ENCODE results near the gene UIMC1. TPM values are rescaled to one million over a fixed set of nuclear protein-coding genes. Genes with fewer than 3 reads are reported as not detected.

UIMC1 gene
- total and polyA plus RNA-seq, 2 of the 13 experiments (the other 11 are each of a cell fraction or from before 2014, with no cell fraction given), result 18.9 to 32.7 TPM

DNA sequence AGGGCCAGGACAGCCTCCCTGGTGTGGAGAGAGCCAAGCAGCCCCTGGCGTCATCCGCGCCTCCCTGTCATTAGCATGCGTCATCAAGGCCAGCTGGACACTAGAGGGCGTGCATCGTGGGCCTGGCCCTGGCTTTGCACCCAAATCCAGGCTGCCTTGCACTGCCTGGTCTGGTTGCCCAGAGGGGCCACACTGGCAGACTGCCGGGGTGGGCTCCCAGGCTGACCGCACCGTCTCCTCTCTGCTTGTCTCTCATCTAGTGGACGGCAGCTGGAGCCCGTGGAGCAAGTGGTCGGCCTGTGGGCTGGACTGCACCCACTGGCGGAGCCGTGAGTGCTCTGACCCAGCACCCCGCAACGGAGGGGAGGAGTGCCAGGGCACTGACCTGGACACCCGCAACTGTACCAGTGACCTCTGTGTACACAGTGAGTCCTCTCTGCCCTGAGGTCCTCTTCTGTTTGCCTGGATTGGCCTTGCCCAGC, 136.4 kb downstream of the UIMC1 start (continued):
- TF ChIP-seq PRPF4 (IDR thresholded peaks at IDR 0.05; ENCODE audit: low read depth, low read length, poor library complexity, severe bottlenecking) (no peak), U2AF2 (IDR thresholded peaks at IDR 0.05; ENCODE audit: low read depth, low read length) (no peak), HOXA3 (CRISPR knock-in tag; IDR thresholded peaks at IDR 0.05) (peak; percentile 70), ZNF331 (CRISPR knock-in tag; IDR thresholded peaks at IDR 0.05) (no peak), SMYD3 (CRISPR knock-in tag; IDR thresholded peaks at IDR 0.05) (no peak), XRCC5 (optimal IDR thresholded peaks at IDR 0.05; ENCODE audit: low read length) (peak; percentile 74), ZC3H13 (CRISPR knock-in tag; IDR thresholded peaks at IDR 0.05) (no peak), TRIM22 (IDR thresholded peaks at IDR 0.05) (no peak), HINFP (CRISPR knock-in tag; IDR thresholded peaks at IDR 0.05; ENCODE audit: low read depth) (no peak), JUNB (CRISPR knock-in tag; IDR thresholded peaks at IDR 0.05; ENCODE audit: borderline replicate concordance) (no peak), ZNF605 (CRISPR knock-in tag; IDR thresholded peaks at IDR 0.05) (no peak), RORA (CRISPR knock-in tag; IDR thresholded peaks at IDR 0.05) (no peak), SIN3B (IDR thresholded peaks at IDR 0.05; ENCODE audit: low read length) (no peak)
- TF ChIP-seq, protein P1, sequence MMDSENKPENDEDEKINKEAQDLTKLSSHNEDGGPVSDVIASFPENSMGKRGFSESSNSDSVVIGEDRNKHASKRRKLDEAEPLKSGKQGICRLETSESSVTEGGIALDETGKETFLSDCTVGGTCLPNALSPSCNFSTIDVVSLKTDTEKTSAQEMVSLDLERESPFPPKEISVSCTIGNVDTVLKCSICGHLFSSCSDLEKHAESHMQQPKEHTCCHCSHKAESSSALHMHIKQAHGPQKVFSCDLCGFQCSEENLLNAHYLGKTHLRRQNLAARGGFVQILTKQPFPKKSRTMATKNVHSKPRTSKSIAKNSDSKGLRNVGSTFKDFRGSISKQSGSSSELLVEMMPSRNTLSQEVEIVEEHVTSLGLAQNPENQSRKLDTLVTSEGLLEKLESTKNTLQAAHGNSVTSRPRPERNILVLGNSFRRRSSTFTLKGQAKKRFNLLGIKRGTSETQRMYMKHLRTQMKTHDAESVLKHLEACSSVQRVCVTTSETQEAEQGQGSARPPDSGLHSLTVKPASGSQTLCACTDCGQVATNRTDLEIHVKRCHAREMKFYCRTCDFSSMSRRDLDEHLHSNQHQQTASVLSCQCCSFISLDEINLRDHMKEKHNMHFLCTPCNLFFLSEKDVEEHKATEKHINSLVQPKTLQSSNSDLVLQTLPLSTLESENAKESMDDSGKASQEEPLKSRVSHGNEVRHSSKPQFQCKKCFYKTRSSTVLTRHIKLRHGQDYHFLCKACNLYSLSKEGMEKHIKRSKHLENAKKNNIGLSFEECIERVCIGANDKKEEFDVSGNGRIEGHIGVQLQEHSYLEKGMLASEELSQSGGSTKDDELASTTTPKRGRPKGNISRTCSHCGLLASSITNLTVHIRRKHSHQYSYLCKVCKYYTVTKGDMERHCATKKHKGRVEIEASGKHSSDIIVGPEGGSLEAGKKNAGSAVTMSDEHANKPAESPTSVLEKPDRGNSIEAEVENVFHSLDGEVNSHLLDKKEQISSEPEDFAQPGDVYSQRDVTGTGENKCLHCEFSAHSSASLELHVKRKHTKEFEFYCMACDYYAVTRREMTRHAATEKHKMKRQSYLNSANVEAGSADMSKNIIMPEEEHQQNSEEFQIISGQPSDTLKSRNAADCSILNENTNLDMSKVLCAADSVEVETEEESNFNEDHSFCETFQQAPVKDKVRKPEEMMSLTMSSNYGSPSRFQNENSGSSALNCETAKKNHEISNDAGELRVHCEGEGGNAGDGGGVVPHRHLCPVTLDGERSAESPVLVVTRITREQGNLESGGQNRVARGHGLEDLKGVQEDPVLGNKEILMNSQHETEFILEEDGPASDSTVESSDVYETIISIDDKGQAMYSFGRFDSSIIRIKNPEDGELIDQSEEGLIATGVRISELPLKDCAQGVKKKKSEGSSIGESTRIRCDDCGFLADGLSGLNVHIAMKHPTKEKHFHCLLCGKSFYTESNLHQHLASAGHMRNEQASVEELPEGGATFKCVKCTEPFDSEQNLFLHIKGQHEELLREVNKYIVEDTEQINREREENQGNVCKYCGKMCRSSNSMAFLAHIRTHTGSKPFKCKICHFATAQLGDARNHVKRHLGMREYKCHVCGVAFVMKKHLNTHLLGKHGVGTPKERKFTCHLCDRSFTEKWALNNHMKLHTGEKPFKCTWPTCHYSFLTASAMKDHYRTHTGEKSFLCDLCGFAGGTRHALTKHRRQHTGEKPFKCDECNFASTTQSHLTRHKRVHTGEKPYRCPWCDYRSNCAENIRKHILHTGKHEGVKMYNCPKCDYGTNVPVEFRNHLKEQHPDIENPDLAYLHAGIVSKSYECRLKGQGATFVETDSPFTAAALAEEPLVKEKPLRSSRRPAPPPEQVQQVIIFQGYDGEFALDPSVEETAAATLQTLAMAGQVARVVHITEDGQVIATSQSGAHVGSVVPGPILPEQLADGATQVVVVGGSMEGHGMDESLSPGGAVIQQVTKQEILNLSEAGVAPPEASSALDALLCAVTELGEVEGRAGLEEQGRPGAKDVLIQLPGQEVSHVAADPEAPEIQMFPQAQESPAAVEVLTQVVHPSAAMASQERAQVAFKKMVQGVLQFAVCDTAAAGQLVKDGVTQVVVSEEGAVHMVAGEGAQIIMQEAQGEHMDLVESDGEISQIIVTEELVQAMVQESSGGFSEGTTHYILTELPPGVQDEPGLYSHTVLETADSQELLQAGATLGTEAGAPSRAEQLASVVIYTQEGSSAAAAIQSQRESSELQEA (CRISPR knock-in tag; IDR thresholded peaks at IDR 0.05; ENCODE audit: not compliant biosample characterization), result no peak
- TF ChIP-seq, protein P2, sequence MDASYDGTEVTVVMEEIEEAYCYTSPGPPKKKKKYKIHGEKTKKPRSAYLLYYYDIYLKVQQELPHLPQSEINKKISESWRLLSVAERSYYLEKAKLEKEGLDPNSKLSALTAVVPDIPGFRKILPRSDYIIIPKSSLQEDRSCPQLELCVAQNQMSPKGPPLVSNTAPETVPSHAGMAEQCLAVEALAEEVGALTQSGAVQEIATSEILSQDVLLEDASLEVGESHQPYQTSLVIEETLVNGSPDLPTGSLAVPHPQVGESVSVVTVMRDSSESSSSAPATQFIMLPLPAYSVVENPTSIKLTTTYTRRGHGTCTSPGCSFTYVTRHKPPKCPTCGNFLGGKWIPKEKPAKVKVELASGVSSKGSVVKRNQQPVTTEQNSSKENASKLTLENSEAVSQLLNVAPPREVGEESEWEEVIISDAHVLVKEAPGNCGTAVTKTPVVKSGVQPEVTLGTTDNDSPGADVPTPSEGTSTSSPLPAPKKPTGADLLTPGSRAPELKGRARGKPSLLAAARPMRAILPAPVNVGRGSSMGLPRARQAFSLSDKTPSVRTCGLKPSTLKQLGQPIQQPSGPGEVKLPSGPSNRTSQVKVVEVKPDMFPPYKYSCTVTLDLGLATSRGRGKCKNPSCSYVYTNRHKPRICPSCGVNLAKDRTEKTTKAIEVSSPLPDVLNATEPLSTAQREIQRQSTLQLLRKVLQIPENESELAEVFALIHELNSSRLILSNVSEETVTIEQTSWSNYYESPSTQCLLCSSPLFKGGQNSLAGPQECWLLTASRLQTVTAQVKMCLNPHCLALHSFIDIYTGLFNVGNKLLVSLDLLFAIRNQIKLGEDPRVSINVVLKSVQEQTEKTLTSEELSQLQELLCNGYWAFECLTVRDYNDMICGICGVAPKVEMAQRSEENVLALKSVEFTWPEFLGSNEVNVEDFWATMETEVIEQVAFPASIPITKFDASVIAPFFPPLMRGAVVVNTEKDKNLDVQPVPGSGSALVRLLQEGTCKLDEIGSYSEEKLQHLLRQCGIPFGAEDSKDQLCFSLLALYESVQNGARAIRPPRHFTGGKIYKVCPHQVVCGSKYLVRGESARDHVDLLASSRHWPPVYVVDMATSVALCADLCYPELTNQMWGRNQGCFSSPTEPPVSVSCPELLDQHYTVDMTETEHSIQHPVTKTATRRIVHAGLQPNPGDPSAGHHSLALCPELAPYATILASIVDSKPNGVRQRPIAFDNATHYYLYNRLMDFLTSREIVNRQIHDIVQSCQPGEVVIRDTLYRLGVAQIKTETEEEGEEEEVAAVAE (CRISPR knock-in tag; IDR thresholded peaks at IDR 0.05; ENCODE audit: borderline replicate concordance), result no peak
